B cell (primary cell): ENCODE measurements around the gene HES6. TPM values are rescaled to one million over a fixed set of nuclear protein-coding genes. Genes with fewer than 3 reads are reported as not detected.

Source experiments
- ATAC-seq: fragments of 200-7000 bp; cut with Tn5 transposase; one replicate; pipeline ENCODE4 v1.10.0; 2021; ENCODE audit warnings: low read depth, mild to moderate bottlenecking, moderate number of reproducible peaks, moderate library complexity
- CTCF ChIA-PET: fragments of 350-600 bp; sonication (Branson Sonifier 250); formaldehyde crosslinking; loops from one replicate; lab custom pipeline; 2021; ENCODE audit warnings: antibody characterized with exemption, inconsistent platforms; lab: Charles Lee
- POLR2A ChIA-PET: fragments of 350-600 bp; sonication (Branson Sonifier 250); formaldehyde crosslinking; loops from one replicate; lab custom pipeline; 2021; ENCODE audit warnings: antibody characterized with exemption; lab: Charles Lee
- DNase-seq: peaks from one replicate; pipeline ENCODE4 v3.0.0; 2013
- H2AFZ ChIP-seq: 2 replicates; pipeline ENCODE4 v1.6.1; 2012; ENCODE audit warnings: mild to moderate bottlenecking, low read depth, low read length; ENCODE audit not compliant: insufficient read depth, poor library complexity, severe bottlenecking
- H3K27ac ChIP-seq, 2 donors: 1 replicate in 1 of 2; 2 replicates in 1 of 2; pipeline ENCODE4 v1.5.1; 2012 to 2013; ENCODE audit warnings: low read length in 2 of 2, mild to moderate bottlenecking in 2 of 2, moderate library complexity in 1 of 2
- H3K27me3 ChIP-seq, 4 experiments: fragments of 200-600 bp in 1 of 4; sonication (generic) in 1 of 4; replicated peaks in 1 of 4; 1 replicate in 2 of 4; 2 replicates in 2 of 4; pipeline versions ENCODE4 v1.6.1 to v1.7.0; 2013 to 2016; ENCODE audit warnings: low read length in 3 of 4, mild to moderate bottlenecking in 2 of 4, mixed read lengths in 1 of 4, moderate library complexity in 1 of 4; ENCODE audit not compliant: insufficient read depth in 4 of 4, control insufficient read depth in 3 of 4; ENCODE audit errors: control extremely low read depth in 1 of 4
- H3K36me3 ChIP-seq, 2 experiments: replicated peaks in 1 of 2; 1 replicate in 1 of 2; 2 replicates in 1 of 2; pipeline versions ENCODE4 v1.6.1 to v1.7.1; 2013; ENCODE audit warnings: low read length in 1 of 2; ENCODE audit not compliant: insufficient read depth in 2 of 2, control insufficient read depth in 1 of 2; ENCODE audit errors: control extremely low read depth in 1 of 2, extremely low read depth in 1 of 2
- H3K4me1 ChIP-seq, 2 donors: fragments of 200-600 bp in 1 of 2; sonication (generic) in 1 of 2; 1 replicate in 1 of 2; 2 replicates in 1 of 2; pipeline versions ENCODE4 v1.5.1 to v1.6.1; 2013 to 2017; ENCODE audit warnings: low read length in 2 of 2; ENCODE audit not compliant: control insufficient read depth in 2 of 2, insufficient read depth in 2 of 2
- H3K4me2 ChIP-seq: replicated peaks from 2 replicates; pipeline ENCODE3; 2012; ENCODE audit warnings: mild to moderate bottlenecking, low read depth, low read length; ENCODE audit not compliant: poor library complexity, severe bottlenecking
- H3K4me3 ChIP-seq, 5 experiments: fragments of 200-600 bp in 1 of 5; sonication (generic) in 1 of 5; 1 replicate in 3 of 5; 2 replicates in 2 of 5; pipeline versions ENCODE4 v1.5.1 to v1.7.0; 2011 to 2016; ENCODE audit warnings: low read length in 4 of 5, mild to moderate bottlenecking in 4 of 5, low read depth in 2 of 5, control low read depth in 1 of 5, moderate library complexity in 1 of 5; ENCODE audit not compliant: insufficient read depth in 1 of 5; ENCODE audit errors: control extremely low read depth in 1 of 5, extremely low read depth in 1 of 5
- H3K79me2 ChIP-seq: fragments of 200-600 bp; sonication (generic); one replicate; pipeline ENCODE4 v1.6.0; 2016; ENCODE audit warnings: low read length; ENCODE audit not compliant: control insufficient read depth, insufficient read depth
- H3K9ac ChIP-seq: fragments of 200-600 bp; sonication (generic); 2 replicates; pipeline ENCODE4 v1.6.1; 2017; ENCODE audit warnings: mild to moderate bottlenecking, low read length, moderate library complexity
- H3K9me3 ChIP-seq, 3 donors: one replicate each; pipeline versions ENCODE4 v1.6.1 to v1.7.1; 2013; ENCODE audit warnings: low read length in 2 of 3; ENCODE audit not compliant: control insufficient read depth in 2 of 3, insufficient read depth in 1 of 3; ENCODE audit errors: control extremely low read depth in 1 of 3
- H4K20me1 ChIP-seq: 2 replicates; pipeline ENCODE4 v1.6.0; 2012; ENCODE audit warnings: mild to moderate bottlenecking, low read length; ENCODE audit not compliant: insufficient read depth, control insufficient read depth, poor library complexity, severe bottlenecking
- H3K27ac Mint-ChIP-seq: one replicate; pipeline ENCODE4 v1.8.0; 2021; ENCODE audit warnings: mixed read lengths
- H3K27me3 Mint-ChIP-seq: one replicate; pipeline ENCODE4 v1.8.0; 2021; ENCODE audit warnings: mixed read lengths
- H3K4me1 Mint-ChIP-seq: one replicate; pipeline ENCODE4 v1.8.0; 2021; ENCODE audit warnings: mixed read lengths
- H3K4me3 Mint-ChIP-seq: one replicate; pipeline ENCODE4 v1.8.0; 2021; ENCODE audit warnings: mixed read lengths
- H3K9me3 Mint-ChIP-seq: one replicate; pipeline ENCODE4 v1.8.0; 2022; ENCODE audit warnings: mixed read lengths; ENCODE audit not compliant: insufficient read depth
- CTCF ChIP-seq: fragments of 200-600 bp; IDR thresholded peaks from one replicate; pipeline ENCODE4 v1.8.0; 2022; ENCODE audit warnings: antibody characterized with exemption, mild to moderate bottlenecking
- EZH2 ChIP-seq: IDR thresholded peaks from 2 replicates; pipeline ENCODE4 v1.6.1; 2012; ENCODE audit warnings: borderline replicate concordance, low read depth, mild to moderate bottlenecking, moderate library complexity, low read length; ENCODE audit not compliant: insufficient read depth, poor library complexity, severe bottlenecking
- WGBS: methylation state at CpG from one replicate; pipeline ENCODE4 v1.1.5; 2013; ENCODE audit warnings: missing lambda C conversion rate; ENCODE audit not compliant: insufficient coverage; 5-methylcytosine and 5-hydroxymethylcytosine counted together
- intact Hi-C: fragments of 100-400 bp; cut with micrococcal nuclease; formaldehyde crosslinking; loops from one replicate; pipeline ENCODE4 v1.10.0; 2022
- polyA plus RNA-seq: library from polyadenylated mRNA; depleted of rRNA; stranded (reverse); fragments of >200 nt; gene quantifications from 2 replicates; pipeline ENCODE4 v1.2.3, GENCODE V29; 2012
- total RNA-seq, 2 donors: library from RNA; stranded (reverse); fragments of 120-200 nt in 1 of 2; gene quantifications; 1 replicate in 1 of 2; 2 replicates in 1 of 2; pipeline versions ENCODE4 v1.2.3 to v1.2.4, GENCODE V29; 2013 to 2022

Gene HES6
- total and polyA plus RNA-seq, 2 donors (not counting 1 experiment from before 2014, with no cell fraction given): 6.5 to 14.3 TPM

- Mint-ChIP-seq H3K4me3 (no peak overlapping the region), H3K4me1 (no peaks in the 10 kb centered on the region), H3K9me3 (no peaks in the 10 kb centered on the region), H3K27ac (no peak overlapping the region), H3K27me3 (no peaks in the 10 kb centered on the region)
- no peak for DNase-seq
- Histone ChIP-seq H2AFZ (no peak overlapping the region), H3K27ac (no peak overlapping the region), H4K20me1 (no peaks in the 10 kb centered on the region), H3K4me2 (no peak overlapping the region), H3K9me3 (no peaks in the 10 kb centered on the region), H3K4me1 (no peaks in the 10 kb centered on the region), H3K79me2 (no peaks in the 10 kb centered on the region), H3K4me3 (no peak overlapping the region), H3K36me3 (peaks cover 0 to 58% of the 10 kb centered on the region in 2 experiments), H3K9ac (no peak overlapping the region), H3K27me3 (no peaks in the 10 kb centered on the region)
- no peak for ATAC-seq
- ChIA-PET POLR2A (no interaction called here), CTCF (interaction anchor here (0.6 kb wide), 1 partner anchor 160 kb away, joined by 3 read pairs; no protein-coding TSS in a partner anchor)
- no peak for TF ChIP-seq CTCF
- no peak for TF ChIP-seq EZH2
- WGBS: 98% methylated on average over 5 of the region's 6 CpGs
- intact Hi-C loops: no loop called here
Measured at GRCh38 chr2:238269741-238270140, 29.9 kb upstream of the HES6 start.

- intact Hi-C loops: no loop called here
- Histone ChIP-seq H3K4me1 (peaks cover 0 to 4% of the 10 kb centered on the region in 2 donors), H3K27me3 (no peaks in the 10 kb centered on the region), H3K4me3 (no peak overlapping the region), H2AFZ (no peak overlapping the region), H3K27ac (no peak overlapping the region), H3K4me2 (no peak overlapping the region), H3K36me3 (peaks cover 0 to 54% of the 10 kb centered on the region in 2 experiments), H3K9ac (no peak overlapping the region), H4K20me1 (no peaks in the 10 kb centered on the region), H3K79me2 (no peaks in the 10 kb centered on the region), H3K9me3 (no peaks in the 10 kb centered on the region)
- WGBS: 96% methylated on average over 18 of the region's 20 CpGs
- Mint-ChIP-seq H3K9me3 (no peaks in the 10 kb centered on the region), H3K27me3 (no peaks in the 10 kb centered on the region), H3K4me3 (no peak overlapping the region), H3K27ac (no peak overlapping the region), H3K4me1 (peaks cover 1% of the 10 kb centered on the region)
- CTCF ChIA-PET: no interaction called here
- no peak for DNase-seq
- TF ChIP-seq CTCF: no peak
- TF ChIP-seq EZH2: no peak
- POLR2A ChIA-PET: no interaction called here
- ATAC-seq: no peak
Measured at GRCh38 chr2:238267884-238268680, 28.2 kb upstream of the HES6 start.
